GM19463 (cell line): ENCODE measurements around the gene CSNK1D.
"Not testable (repeated sequence)": the region's sequence is repeated elsewhere in the genome, so short reads cannot be mapped to it uniquely, and the experiment has no call there.

Experiments
- ATAC-seq: cut with Tn5 transposase; IDR thresholded peaks from one replicate; pipeline ENCODE4 v1.9.1; 2021; ENCODE audit warnings: mild to moderate bottlenecking, moderate library complexity; ENCODE audit not compliant: unreplicated experiment

CSNK1D gene

GRCh38 chr17:82276938-82277337, 3.4 kb upstream of the CSNK1D start:
- no peak for ATAC-seq

GRCh38 chr17:82275326-82275725, 1.8 kb upstream of the CSNK1D start:
- no peak for ATAC-seq

- no peak for ATAC-seq
Observed at GRCh38 chr17:82274134-82275020, 877 bp upstream of the CSNK1D start.

GRCh38 chr17:82272495-82273326, 789 bp downstream of the CSNK1D start:
- ATAC-seq = no peak

- ATAC-seq = no peak
Observed at GRCh38 chr17:82271401-82271800, 2.1 kb downstream of the CSNK1D start.

GRCh38 chr17:82270651-82271050, 2.8 kb downstream of the CSNK1D start:
- no peak for ATAC-seq

- no peak for ATAC-seq
Observed at GRCh38 chr17:82269882-82270500, 3.5 kb downstream of the CSNK1D start.

GRCh38 chr17:82269138-82269881, 4.2 kb downstream of the CSNK1D start:
- ATAC-seq = no peak

- ATAC-seq = no peak
Observed at GRCh38 chr17:82267575-82268379, 5.7 kb downstream of the CSNK1D start.

- no peak for ATAC-seq
Observed at GRCh38 chr17:82266142-82266541, 7.4 kb downstream of the CSNK1D start.

GRCh38 chr17:82263641-82264040, 9.9 kb downstream of the CSNK1D start:
- ATAC-seq = no peak

- no peak for ATAC-seq
Observed at GRCh38 chr17:82262344-82262743, 11.2 kb downstream of the CSNK1D start.

GRCh38 chr17:82259972-82260961, 13.2 kb downstream of the CSNK1D start:
- ATAC-seq = not testable (repeated sequence)

- no peak for ATAC-seq
Observed at GRCh38 chr17:82258555-82258954, 14.9 kb downstream of the CSNK1D start.

- no peak for ATAC-seq
Observed at GRCh38 chr17:82257473-82257872, 16.0 kb downstream of the CSNK1D start.

- no peak for ATAC-seq
Observed at GRCh38 chr17:82256242-82256885, 17.1 kb downstream of the CSNK1D start.

GRCh38 chr17:82255402-82255972, 18.0 kb downstream of the CSNK1D start:
- no peak for ATAC-seq

- ATAC-seq = not testable (repeated sequence)
Observed at GRCh38 chr17:82254746-82255145, 18.8 kb downstream of the CSNK1D start.
